Embryonic facial prominence (tissue), 1 donor: Measurements from ENCODE around the gene FCER2.

Experiments used
- DNase-seq: peaks from one replicate; pipeline ENCODE4 v3.0.0-alpha.2; 2016; ENCODE audit errors: extremely low spot score

FCER2 gene

GRCh38 chr19:7677669-7678311 is 24.1 kb downstream of the FCER2 start:
- DNase-seq: no peak

DNA sequence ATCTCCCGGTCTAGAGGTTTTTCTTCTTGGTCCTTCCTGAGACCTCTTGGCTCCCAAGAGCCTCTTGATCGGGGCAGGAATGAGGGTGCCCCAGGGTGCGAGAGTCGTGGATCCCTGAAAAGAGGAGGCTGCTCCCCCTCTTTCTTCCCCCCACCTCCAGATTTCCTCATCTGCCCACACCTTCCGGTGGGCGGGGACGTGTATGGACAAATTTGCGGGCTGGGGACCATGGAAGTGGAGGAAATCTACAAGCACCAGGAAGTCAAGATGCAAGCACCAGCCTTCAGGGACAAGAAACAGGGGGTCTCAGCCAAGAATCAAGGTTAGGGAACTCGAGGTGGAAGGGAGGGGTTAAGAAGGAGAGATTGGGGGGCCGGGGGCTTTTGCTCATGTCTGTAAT is 25.1 kb downstream of the FCER2 start, which contains the start of gene MCEMP1:
Gene MCEMP1, plus strand, starts transcription at position 237 of the 400 bp plus-strand sequence. Its CDS starts 31 bp downstream, at position 268.
- DNase-seq: no peak

DNA sequence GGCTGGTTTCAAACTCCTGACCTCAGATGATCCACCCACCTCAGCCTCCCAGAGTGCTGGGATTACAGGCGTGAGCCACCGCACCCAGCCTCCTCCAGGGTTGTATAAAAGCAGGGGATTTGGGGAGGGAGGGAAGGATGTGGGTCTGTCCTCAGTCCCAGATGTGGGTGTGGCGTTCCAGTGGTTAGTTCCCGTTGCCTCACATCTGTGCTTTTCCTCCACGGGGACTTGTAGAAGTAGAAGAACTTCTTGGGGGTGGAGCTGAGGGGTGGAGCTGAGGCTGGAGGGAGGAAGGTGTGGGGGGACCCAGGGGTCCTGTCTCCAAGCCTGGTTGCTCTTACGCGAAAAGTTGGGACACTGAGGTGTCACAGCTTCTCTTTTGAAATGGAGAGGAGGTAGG is 25.6 kb downstream of the FCER2 start:
- no peak for DNase-seq

- DNase-seq: no peak
Measured at GRCh38 chr19:7674010-7675005, 27.6 kb downstream of the FCER2 start.

- no peak for DNase-seq
Measured at GRCh38 chr19:7672522-7672921, 29.4 kb downstream of the FCER2 start.

- DNase-seq: no peak
Measured at GRCh38 chr19:7670790-7671189, 31.1 kb downstream of the FCER2 start.

DNA sequence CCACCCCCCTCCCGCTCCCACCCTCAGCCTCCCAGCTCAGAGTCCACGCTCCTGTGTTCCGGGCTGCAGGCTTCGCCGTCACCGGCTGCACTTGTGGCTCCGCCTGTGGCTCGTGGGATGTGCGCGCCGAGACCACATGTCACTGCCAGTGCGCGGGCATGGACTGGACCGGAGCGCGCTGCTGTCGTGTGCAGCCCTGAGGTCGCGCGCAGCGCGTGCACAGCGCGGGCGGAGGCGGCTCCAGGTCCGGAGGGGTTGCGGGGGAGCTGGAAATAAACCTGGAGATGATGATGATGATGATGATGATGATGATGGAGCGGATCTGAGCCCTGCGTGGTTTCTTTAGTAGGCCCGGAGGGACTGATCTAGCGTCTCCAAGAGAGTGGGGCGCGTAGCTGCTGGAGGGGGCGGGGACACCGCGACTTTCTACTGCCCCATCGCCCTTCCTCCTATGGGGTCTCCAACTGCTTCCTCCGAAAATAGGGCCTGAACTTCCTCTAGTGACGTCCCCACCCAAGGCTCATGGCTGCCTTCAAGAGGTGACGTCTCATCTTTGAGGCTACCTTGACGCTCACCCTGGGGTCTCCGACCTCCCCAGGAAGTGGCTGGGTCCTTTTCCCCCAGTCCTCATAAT is 31.7 kb downstream of the FCER2 start:
- DNase-seq: no peak

- DNase-seq: no peak
Measured at GRCh38 chr19:7669641-7670040, 32.3 kb downstream of the FCER2 start.

- DNase-seq: no peak
Measured at GRCh38 chr19:7668842-7669241, 33.1 kb downstream of the FCER2 start, which contains the start of gene RETN. Gene RETN (plus strand): TSS chr19:7669049. CDS start chr19:7669327, 278 bp downstream.

GRCh38 chr19:7665076-7665475 is 36.9 kb downstream of the FCER2 start:
- DNase-seq: peak; percentile 19

DNA sequence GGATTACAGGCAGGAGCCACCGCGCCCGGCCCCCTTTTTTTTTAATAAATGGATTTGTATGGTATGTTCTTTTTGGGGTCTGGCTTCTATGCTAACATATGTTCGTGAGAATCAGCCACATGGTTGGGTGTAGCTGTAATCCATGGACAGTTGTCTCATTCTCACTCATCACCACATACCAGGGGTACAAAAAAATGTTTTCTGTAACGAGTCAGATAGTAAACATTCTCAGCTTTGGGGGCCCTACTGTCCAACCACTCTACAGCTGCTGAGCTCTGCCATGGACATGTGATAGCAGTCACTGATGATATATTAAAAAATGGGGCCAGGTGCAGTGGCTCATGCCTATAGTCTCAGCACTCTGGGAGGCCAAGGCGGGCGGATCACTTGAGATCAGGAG is 38.2 kb downstream of the FCER2 start:
- no peak for DNase-seq

DNA sequence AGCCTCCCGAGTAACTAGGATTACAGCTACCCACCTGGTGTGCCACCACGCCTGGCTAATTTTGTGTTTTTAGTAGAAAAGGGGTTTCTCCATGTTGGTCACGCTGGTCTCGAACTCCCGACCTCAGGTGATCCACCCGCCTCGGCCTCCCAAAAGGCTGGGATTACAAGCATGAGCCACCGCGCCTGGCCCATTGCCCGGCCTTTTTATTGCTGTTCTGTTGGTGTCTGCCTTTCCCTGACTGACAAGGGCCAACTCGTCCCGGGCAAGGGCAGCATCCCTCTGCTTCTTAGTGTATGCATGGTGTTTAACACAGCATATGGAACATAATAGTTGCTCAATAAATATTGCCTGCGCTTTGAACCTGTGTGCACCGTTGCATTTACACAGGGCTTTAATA is 39.3 kb downstream of the FCER2 start:
- no peak for DNase-seq

DNA sequence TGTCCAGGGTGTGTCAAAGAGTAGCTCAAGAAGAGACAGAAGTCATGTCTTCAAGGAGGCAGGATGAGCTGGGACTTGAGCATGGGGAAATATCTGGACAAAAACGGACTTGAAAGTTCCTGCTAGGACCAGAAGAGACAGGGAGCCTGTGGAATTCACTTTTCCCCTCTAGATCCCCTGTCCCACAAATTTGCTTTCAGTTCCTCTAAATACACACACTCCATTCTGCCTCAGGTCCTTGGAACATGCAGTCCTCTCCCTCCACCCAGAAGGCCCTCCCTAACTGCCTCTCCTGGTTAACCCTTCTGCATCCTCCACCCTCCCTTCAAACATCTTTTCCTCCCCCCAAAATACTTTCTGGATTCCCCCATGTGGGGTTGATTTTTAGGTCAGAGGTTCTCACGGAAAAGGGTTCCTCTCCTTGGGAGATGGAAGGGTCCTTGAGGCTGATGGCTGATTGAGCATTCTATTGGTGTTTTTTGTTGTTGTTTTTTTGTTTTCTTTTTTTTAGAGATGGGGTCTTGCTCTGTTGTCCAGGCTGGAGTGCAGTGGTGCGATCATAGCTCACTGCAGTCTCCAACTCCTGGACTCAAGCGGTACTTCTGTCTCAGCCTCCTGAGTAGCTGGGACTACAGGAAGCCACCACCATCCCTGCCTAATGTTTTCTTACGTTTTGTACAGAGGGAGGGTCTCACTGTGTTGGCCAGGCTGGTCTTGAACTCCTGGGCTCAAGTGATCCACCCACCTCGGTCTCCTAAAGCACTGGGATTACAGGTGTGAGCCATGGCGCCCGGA is 40.0 kb downstream of the FCER2 start:
- DNase-seq: no peak

DNA sequence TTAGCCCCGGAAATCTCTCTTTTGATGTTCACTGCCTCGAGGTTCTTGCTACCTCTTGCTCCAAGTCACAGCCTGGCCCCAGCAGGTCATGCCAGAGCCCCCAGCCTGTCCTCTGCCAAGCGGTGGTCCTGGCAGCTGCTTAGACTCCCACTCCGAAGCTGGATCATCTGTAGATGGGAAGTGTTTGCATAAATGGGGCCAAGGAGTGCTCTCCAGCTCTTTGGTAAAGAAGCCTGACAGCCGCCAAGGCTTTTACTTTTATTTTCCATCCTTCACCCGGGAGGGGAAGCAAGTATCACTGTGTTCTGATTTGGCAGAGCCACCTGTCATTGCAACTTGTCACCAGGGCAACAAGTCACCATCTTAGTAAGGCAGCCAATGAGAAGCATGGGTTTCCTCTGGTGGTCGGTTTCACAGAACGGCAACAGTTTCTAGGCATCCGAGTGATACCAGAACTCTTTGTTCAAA is 43.7 kb downstream of the FCER2 start:
- DNase-seq: no peak

DNA sequence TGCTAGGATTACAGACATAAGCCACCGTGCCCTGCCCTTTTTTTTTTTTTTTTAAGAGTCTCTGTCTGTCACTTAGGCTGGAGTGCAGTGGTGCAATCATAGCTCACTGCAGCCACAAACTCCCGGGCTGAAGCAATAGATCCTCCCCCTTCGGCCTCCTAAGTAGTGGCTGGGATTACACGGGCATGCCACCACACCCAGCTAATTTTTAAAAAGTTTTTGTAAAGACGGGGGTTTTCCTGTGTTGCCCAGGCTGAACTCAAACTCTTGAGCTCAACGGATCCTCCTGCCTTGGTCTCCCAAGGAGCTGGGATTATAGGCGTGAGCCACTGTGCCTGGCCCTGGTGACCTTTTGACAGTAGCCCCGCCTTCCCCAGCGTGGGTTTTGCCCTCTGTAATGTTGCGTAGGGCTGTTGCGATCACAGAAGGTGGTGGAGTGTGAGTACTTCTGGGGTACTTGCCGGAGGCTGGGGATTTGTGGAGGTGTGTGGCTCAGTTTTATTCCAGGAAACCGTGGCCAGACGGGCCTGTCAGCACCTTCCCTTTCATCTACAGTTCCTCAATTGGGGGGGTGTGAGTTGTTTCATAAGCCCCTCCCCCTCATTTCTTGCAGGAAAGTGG is 44.7 kb downstream of the FCER2 start:
- no peak for DNase-seq

GRCh38 chr19:7655581-7655980 is 46.4 kb downstream of the FCER2 start:
- no peak for DNase-seq

- no peak for DNase-seq
Measured at GRCh38 chr19:7654401-7654800, 47.5 kb downstream of the FCER2 start.

DNA sequence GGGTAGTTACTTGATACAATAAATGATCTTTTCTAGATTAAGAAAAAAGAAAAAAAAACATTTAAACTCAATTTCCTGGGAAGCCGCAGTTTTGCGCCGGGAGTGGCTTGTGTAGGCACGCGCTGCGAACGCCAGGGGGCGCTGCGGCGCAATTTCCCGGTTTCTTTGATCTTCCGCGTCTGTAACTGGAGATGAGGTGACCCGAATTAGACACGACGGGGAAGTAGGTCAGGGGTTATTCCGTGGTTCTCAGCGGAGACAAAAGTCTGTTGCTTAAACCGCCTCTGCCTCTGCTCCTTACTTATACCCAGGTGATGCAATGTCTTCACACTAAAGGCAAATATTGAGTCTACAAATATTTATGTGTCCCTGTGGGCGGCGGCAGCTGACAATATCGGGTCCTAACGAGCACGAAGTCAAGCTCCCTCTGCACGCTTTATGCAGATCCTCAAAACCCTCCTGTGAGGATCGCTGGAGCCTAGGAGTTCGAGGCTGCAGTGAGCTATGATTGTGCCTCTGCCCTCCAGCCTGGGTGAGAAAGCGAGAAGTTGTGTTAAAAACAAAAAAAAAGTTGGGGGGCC is 49.8 kb downstream of the FCER2 start:
- DNase-seq: peak; percentile 38

- no peak for DNase-seq
Measured at GRCh38 chr19:7650148-7650547, 51.8 kb downstream of the FCER2 start.

DNA sequence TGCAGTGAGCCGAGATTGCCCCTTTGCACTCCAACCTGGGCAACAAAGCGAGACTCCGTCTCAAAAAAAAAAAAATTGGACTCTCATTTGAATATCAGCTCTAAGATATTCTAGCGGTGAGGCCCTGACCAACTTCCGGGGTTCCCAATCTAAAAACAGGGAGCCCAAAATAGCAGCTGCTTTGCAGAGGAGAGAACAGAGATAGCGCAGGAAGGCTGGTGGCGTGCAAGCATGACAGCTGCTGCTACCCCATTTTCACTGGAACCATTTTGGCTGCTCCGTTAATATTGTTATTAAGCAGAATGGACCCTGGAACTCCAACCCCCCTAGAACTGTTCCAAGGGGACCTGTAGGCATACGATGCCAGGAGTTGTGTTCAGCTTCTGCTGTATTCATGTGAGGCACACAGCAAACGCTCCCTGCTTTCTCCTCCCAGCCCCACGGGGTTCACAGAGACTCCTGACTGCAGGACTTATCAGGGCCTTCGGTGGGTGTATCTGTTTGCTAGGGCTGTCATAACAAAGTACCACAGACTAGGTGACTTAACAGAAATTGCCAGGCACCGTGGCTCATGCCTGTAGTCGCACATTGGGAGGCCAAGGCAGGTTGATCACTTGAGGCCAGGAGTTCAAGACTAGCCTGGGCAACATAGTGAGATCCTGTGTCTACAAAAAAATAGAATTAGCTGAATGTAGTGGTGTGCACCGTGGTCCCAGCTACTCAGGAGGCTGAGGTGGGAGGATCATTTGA is 53.5 kb downstream of the FCER2 start:
- DNase-seq: no peak
